Vagina (tissue), 2 donors: Measurements from ENCODE around the gene EPAS1.

Source experiments
- POLR2AphosphoS5 ChIP-seq, 2 donors: sonication (generic); formaldehyde crosslinking; IDR thresholded peaks; one replicate each; pipeline ENCODE4 v1.9.0; 2017; ENCODE audit warnings: antibody characterized with exemption in 2 of 2, mild to moderate bottlenecking in 2 of 2, low read depth in 1 of 2; ENCODE audit not compliant: insufficient read depth in 1 of 2
- TF ChIP-seq, protein P1 (sequence below), 3 experiments: fragments of 450-650 bp in 2 of 3; fragments of 200-600 bp in 1 of 3; sonication (generic) in 1 of 3; IDR thresholded peaks; one replicate each; pipeline ENCODE4 v1.5.1; 2017 to 2019; ENCODE audit warnings: antibody characterized with exemption in 3 of 3, mild to moderate bottlenecking in 2 of 3, moderate library complexity in 2 of 3

DNA sequence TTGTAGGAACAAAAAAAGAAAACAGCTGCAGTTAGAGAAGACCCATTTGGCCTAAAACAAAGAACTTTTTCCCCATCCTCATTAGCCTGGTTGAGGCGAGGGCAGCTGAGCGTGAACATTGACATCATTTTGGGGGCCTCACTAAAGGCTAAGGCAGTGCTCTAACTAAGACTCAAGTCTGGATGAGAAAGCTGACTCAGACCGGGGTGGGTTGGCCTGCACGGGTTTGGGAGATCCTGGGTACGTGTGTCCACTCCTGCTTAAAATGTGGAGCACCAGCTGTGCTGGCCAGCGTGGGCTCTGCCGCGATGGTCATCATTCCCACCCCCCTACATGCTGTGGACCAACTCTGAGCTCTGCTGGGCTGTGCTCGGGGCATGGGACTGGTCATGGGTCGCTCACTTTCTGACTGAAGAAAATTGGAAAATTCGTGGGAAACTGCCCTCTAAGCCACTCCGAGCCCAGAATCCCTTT is 96.2 kb downstream of the EPAS1 start:
- TF ChIP-seq, protein P1, sequence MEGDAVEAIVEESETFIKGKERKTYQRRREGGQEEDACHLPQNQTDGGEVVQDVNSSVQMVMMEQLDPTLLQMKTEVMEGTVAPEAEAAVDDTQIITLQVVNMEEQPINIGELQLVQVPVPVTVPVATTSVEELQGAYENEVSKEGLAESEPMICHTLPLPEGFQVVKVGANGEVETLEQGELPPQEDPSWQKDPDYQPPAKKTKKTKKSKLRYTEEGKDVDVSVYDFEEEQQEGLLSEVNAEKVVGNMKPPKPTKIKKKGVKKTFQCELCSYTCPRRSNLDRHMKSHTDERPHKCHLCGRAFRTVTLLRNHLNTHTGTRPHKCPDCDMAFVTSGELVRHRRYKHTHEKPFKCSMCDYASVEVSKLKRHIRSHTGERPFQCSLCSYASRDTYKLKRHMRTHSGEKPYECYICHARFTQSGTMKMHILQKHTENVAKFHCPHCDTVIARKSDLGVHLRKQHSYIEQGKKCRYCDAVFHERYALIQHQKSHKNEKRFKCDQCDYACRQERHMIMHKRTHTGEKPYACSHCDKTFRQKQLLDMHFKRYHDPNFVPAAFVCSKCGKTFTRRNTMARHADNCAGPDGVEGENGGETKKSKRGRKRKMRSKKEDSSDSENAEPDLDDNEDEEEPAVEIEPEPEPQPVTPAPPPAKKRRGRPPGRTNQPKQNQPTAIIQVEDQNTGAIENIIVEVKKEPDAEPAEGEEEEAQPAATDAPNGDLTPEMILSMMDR (IDR thresholded peaks at IDR 0.05), result no peak
- TF ChIP-seq POLR2AphosphoS5 (IDR thresholded peaks at IDR 0.05; ENCODE audit: insufficient read depth in 1 of 2, low read depth in 1 of 2), result no peak
